ENCODE results near the gene CPN2. TPM values are rescaled to one million over a fixed set of nuclear protein-coding genes. Genes with fewer than 3 reads are reported as not detected.

The CPN2 gene
- total RNA-seq, 4 donors from 2014 or later = not detected

DNA sequence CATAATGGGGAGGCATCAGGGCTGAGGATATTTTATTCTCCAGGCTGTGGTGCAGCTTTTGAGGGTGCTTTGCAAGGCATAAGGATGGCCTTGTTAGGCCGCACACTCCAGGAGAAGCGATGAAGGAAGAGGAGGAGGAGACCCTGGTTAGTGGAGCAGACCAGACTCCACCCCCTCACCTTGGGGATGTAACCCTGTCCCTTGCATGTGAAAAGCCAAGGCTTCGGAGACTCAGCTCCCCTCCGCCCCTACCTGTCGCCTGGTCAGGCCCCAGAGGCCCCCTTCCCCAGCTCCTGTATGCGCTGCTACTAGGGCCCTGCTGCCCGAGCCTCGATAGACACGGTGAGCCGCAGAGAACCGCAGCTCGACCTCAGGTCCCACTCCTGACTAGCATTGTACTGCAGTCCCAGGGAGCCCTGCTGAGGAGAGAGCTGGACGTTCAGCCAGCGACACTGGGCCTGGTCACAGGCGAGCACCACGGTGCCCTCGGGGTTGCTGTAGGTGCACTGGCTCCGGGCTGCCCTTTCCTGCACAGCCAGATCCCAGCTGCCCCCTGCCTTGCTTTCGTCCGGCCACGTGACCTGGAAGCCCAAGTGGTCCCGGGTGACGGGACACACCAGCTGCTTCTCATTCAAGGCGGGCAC lies 10.2 kb downstream of the CPN2 start:
- TF ChIP-seq, protein P1, sequence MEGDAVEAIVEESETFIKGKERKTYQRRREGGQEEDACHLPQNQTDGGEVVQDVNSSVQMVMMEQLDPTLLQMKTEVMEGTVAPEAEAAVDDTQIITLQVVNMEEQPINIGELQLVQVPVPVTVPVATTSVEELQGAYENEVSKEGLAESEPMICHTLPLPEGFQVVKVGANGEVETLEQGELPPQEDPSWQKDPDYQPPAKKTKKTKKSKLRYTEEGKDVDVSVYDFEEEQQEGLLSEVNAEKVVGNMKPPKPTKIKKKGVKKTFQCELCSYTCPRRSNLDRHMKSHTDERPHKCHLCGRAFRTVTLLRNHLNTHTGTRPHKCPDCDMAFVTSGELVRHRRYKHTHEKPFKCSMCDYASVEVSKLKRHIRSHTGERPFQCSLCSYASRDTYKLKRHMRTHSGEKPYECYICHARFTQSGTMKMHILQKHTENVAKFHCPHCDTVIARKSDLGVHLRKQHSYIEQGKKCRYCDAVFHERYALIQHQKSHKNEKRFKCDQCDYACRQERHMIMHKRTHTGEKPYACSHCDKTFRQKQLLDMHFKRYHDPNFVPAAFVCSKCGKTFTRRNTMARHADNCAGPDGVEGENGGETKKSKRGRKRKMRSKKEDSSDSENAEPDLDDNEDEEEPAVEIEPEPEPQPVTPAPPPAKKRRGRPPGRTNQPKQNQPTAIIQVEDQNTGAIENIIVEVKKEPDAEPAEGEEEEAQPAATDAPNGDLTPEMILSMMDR (IDR thresholded peaks at IDR 0.05) = no peak
- TF ChIP-seq EP300 (IDR thresholded peaks at IDR 0.05) (no peak), POLR2A (IDR thresholded peaks at IDR 0.05) (no peak)
- Histone ChIP-seq H3K27ac (no peak overlapping the region), H3K4me3 (no peak overlapping the region), H3K27me3 (no peaks in the 10 kb centered on the region), H3K36me3 (no peaks in the 10 kb centered on the region), H3K4me1 (peaks cover 0 to 4% (median 0%) of the 10 kb centered on the region in 4 donors), H3K9me3 (no peaks in the 10 kb centered on the region)
- WGBS, 2 donors = 92% methylated on average over 14 to 24 of the region's 24 CpGs
- DNase-seq (ENCODE audit: low spot score in 2 of 2) = no peak

DNA sequence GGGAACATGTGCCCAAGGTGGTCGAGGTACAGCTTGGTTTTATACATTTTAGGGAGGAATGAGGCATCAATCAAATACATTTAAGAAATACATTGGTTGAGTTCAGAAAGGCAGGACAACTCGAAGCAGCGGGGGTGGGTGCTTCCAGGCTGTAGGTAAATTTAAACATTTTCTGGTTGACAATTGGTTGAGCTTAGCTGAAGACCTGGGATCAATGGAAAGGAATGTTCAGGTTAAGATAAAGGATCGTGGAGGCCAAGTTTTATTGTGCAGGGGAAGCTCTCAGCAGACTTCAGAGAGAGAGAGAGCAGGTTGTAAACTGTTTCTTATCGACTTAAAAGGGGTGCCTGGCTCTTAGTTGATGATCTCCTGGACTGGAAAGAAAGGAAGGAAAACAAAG lies 11.3 kb downstream of the CPN2 start:
- H3K4me3 ChIP-seq = no peak overlapping the region
- no peak for DNase-seq (ENCODE audit: low spot score in 2 of 2)
- H3K4me1 ChIP-seq = peaks cover 0 to 4% (median 0%) of the 10 kb centered on the region in 4 donors
- no peaks in the 10 kb centered on the region for H3K27me3 ChIP-seq
- TF ChIP-seq POLR2A (IDR thresholded peaks at IDR 0.05) (no peak), EP300 (IDR thresholded peaks at IDR 0.05) (no peak)
- TF ChIP-seq, protein P1 (IDR thresholded peaks at IDR 0.05) = no peak
- H3K9me3 ChIP-seq = no peaks in the 10 kb centered on the region
- no peak overlapping the region for H3K27ac ChIP-seq
- H3K36me3 ChIP-seq = no peaks in the 10 kb centered on the region
- WGBS, 2 donors = 62 to 65% methylated on average over 5 of the region's 5 CpGs

DNA sequence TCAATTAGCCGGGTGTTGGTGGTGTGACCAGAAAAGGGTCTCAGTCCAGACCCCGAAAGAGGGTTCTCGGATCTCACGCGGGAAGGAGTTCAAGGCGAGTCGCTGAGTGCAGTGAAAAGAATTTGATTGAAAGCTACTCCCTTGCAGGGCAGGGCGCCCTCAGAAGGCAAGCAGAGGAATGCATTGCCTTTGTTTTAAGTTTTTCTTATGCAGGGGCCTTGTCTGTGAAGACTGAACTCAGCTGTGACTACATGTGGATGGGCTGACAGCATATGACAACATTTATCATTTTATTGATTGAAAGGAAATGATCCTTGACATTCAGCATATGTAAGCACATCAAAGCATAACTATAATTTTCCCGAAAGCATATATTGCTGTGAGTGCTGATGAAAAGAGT lies 11.8 kb downstream of the CPN2 start:
- TF ChIP-seq, protein P1 (IDR thresholded peaks at IDR 0.05) = no peak
- TF ChIP-seq EP300 (IDR thresholded peaks at IDR 0.05) = no peak
- no peak for TF ChIP-seq POLR2A (IDR thresholded peaks at IDR 0.05)
- no peaks in the 10 kb centered on the region for H3K36me3 ChIP-seq
- no peak overlapping the region for H3K27ac ChIP-seq
- no peak overlapping the region for H3K4me3 ChIP-seq
- H3K27me3 ChIP-seq = no peaks in the 10 kb centered on the region
- H3K4me1 ChIP-seq = peaks cover 0 to 4% (median 0%) of the 10 kb centered on the region in 4 donors
- no peaks in the 10 kb centered on the region for H3K9me3 ChIP-seq
- no peak for DNase-seq (ENCODE audit: low spot score in 2 of 2)
- 67 to 68% methylated on average over 9 of the region's 9 CpGs for WGBS, 2 donors

DNA sequence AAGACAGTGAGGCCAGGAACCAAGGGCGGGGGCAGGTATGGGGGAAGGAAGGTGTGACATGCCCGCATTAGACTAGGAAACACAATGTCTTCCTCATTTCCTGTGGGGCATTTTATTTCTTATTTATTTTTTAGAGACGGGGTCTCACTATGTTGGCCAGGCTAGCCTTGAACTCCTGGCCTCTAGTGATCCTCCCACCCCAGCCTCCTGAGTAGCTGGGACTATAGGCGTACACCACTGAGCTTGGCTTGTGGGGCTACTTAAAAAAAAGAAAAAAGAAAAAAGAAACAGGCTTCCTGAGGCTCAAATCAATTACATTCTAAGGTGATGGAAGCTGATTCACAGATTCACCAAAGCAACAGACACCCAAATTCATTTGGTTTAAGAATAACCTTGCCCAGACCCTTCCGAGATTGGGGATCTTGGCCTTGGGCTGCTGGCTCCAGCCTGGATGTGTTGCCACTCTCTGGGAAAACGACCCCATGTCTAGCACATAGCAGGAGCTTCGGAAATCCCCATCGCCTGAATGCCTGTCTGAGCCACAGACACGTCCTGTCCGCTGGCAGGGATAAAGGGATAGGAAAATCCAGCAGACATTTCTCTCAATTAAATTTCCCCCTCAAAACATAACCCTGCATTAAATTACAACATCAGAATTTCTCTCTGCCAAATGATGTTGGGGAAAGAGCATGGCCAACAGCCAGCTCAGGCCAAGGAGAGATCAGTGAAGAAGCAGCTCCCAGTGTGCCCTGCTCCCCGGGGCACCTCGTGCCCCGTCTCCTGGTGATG lies 13.0 kb downstream of the CPN2 start:
- peaks cover 0 to 6% of the 10 kb centered on the region in 2 donors for H3K27me3 ChIP-seq
- no peak overlapping the region for H3K4me3 ChIP-seq
- 80 to 82% methylated on average over 13 of the region's 13 CpGs for WGBS, 2 donors
- no peak overlapping the region for H3K27ac ChIP-seq
- TF ChIP-seq, protein P1 (IDR thresholded peaks at IDR 0.05) = no peak
- TF ChIP-seq POLR2A (IDR thresholded peaks at IDR 0.05) (no peak), EP300 (IDR thresholded peaks at IDR 0.05) (no peak)
- no peaks in the 10 kb centered on the region for H3K9me3 ChIP-seq
- DNase-seq (ENCODE audit: low spot score in 2 of 2) = no peak
- no peaks in the 10 kb centered on the region for H3K36me3 ChIP-seq
- peaks cover 0 to 9% (median 3%) of the 10 kb centered on the region in 4 donors for H3K4me1 ChIP-seq

Data from tibial nerve (tissue), 4 donors.